Measurements from ENCODE around the gene NFKBIE. TPM values are rescaled to one million over a fixed set of nuclear protein-coding genes. Genes with fewer than 3 reads are reported as not detected.

NFKBIE gene
- total RNA-seq, 1 donor from 2014 or later, result 10.1 TPM

DNA sequence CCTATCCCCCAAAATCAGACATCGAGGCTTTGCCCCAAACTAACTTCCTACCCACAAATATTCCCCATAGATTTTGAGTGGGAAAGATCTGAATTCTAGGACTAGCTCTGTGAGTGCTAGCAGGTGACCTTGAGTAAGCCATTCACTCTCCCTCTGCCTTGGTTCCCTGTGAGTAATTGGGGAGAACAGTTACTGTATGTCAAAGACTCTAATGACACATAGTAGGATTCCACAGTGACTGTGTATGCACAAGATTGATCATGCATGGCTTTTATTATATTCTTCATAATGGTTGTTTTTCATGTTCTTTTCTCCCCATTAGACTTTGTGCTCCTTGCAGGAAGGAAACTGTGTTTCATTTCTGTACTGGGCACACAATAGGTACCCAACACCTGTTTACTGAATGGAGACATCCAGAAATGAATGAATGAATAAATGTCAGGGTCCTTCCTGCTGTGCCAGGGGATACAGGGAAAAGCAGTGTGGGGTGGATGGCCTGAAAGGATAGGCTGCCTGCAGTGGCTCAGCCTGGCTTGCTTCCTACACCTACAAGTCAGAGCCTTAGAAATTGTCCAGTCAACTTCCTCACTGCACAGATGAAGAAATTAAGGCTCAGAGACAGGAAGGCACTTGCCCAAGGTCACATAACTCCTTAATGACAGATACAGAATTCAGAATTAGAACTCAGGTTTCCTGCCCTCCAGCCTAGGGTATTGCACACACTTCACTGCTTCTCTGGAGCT lies 4.0 kb upstream of the NFKBIE start:
- peaks cover 12% of the 10 kb centered on the region for H4K20me1 ChIP-seq (ENCODE audit: insufficient read depth, low read length)

DNA sequence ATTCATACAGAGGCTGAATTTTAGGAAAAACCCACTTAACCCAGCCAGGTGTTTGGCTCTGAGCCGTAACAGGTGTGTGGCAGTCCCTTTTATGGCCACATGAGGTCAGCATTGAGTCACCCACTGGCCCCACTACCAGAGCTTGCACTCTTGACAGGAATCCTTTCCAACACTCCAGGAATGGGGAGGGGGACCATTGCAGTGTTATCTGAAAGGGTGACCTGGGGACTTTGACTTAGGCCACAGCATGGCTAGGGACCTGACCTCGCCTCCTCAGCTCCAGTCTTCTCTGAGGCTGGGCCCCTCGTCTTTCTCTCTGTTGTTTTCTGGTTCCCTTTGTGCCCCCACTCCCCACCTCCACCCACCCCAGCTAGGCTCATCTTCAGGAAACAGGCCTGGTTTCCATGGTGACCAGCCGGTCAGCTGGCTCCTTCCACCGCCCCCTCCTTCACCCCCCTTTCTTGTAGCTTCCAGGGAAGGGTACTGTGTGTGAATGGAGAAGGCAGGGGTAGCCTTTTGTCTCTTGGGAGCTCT lies 2.8 kb upstream of the NFKBIE start:
- Histone ChIP-seq H2AFZ (ENCODE audit: low read depth, low read length) (no peak overlapping the region), H3K4me2 (ENCODE audit: low read length) (no peak overlapping the region)
- FAIRE-seq, result no peak

More for the DNA sequence above, 4.0 kb upstream of the NFKBIE start:
- Mint-ChIP-seq H3K27ac (ENCODE audit: unreplicated experiment) (no peak overlapping the region), H3K9me3 (ENCODE audit: unreplicated experiment) (no peaks in the 10 kb centered on the region), H3K27me3 (ENCODE audit: low read depth, unreplicated experiment) (peaks cover 53% of the 10 kb centered on the region), H3K36me3 (ENCODE audit: low read depth, unreplicated experiment) (no peaks in the 10 kb centered on the region), H3K4me3 (ENCODE audit: unreplicated experiment) (peak overlapping the region; percentile 78), H3K4me1 (ENCODE audit: low read depth, unreplicated experiment) (peaks cover 4% of the 10 kb centered on the region)
- Histone ChIP-seq H3K9me3 (ENCODE audit: insufficient read depth, low read depth, low read length) (no peaks in the 10 kb centered on the region), H3K9ac (ENCODE audit: low read length) (no peak overlapping the region), H3K4me1 (ENCODE audit: insufficient read depth, low read length) (peaks cover 5% of the 10 kb centered on the region), H3K4me3 (ENCODE audit: insufficient read depth, low read depth, low read length) (no peak overlapping the region), H3K36me3 (ENCODE audit: insufficient read depth, low read length) (no peaks in the 10 kb centered on the region), H3K27me3 (ENCODE audit: insufficient read depth, low read length) (peaks cover 40% of the 10 kb centered on the region), H3K4me2 (ENCODE audit: low read length) (no peak overlapping the region), H3K27ac (ENCODE audit: low read depth, low read length) (no peak overlapping the region), H3K79me2 (ENCODE audit: insufficient read depth, low read length) (peaks cover 5% of the 10 kb centered on the region), H2AFZ (ENCODE audit: low read depth, low read length) (no peak overlapping the region)
- TF ChIP-seq EZH2 (IDR thresholded peaks at IDR 0.05; ENCODE audit: insufficient read depth, low read length), result no peak
- TF ChIP-seq, protein P1, sequence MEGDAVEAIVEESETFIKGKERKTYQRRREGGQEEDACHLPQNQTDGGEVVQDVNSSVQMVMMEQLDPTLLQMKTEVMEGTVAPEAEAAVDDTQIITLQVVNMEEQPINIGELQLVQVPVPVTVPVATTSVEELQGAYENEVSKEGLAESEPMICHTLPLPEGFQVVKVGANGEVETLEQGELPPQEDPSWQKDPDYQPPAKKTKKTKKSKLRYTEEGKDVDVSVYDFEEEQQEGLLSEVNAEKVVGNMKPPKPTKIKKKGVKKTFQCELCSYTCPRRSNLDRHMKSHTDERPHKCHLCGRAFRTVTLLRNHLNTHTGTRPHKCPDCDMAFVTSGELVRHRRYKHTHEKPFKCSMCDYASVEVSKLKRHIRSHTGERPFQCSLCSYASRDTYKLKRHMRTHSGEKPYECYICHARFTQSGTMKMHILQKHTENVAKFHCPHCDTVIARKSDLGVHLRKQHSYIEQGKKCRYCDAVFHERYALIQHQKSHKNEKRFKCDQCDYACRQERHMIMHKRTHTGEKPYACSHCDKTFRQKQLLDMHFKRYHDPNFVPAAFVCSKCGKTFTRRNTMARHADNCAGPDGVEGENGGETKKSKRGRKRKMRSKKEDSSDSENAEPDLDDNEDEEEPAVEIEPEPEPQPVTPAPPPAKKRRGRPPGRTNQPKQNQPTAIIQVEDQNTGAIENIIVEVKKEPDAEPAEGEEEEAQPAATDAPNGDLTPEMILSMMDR (IDR thresholded peaks at IDR 0.05; ENCODE audit: insufficient read depth, low read depth, low read length), result no peak
- DNase-seq (ENCODE audit: low read depth) (no peak), FAIRE-seq (no peak)

More for the DNA sequence above, 2.8 kb upstream of the NFKBIE start:
- Histone ChIP-seq H3K9ac (ENCODE audit: low read length) (no peak overlapping the region), H3K9me3 (ENCODE audit: insufficient read depth, low read depth, low read length) (no peaks in the 10 kb centered on the region), H3K79me2 (ENCODE audit: insufficient read depth, low read length) (peaks cover 13% of the 10 kb centered on the region), H3K4me1 (ENCODE audit: insufficient read depth, low read length) (peaks cover 17% of the 10 kb centered on the region), H3K4me3 (ENCODE audit: insufficient read depth, low read depth, low read length) (no peak overlapping the region), H4K20me1 (ENCODE audit: insufficient read depth, low read length) (peaks cover 22% of the 10 kb centered on the region), H3K27ac (ENCODE audit: low read depth, low read length) (no peak overlapping the region), H3K27me3 (ENCODE audit: insufficient read depth, low read length) (peaks cover 40% of the 10 kb centered on the region), H3K36me3 (ENCODE audit: insufficient read depth, low read length) (no peaks in the 10 kb centered on the region)
- no peak overlapping the region for H3K27ac Mint-ChIP-seq (ENCODE audit: unreplicated experiment)
- no peaks in the 10 kb centered on the region for H3K36me3 Mint-ChIP-seq (ENCODE audit: low read depth, unreplicated experiment)
- TF ChIP-seq, protein P1 (IDR thresholded peaks at IDR 0.05; ENCODE audit: insufficient read depth, low read depth, low read length), result peak; percentile 96
- no peak for TF ChIP-seq EZH2 (IDR thresholded peaks at IDR 0.05; ENCODE audit: insufficient read depth, low read length)
- H3K4me1 Mint-ChIP-seq (ENCODE audit: low read depth, unreplicated experiment), result peaks cover 14% of the 10 kb centered on the region
- H3K27me3 Mint-ChIP-seq (ENCODE audit: low read depth, unreplicated experiment), result peaks cover 45% of the 10 kb centered on the region
- no peak for DNase-seq (ENCODE audit: low read depth)
- no peak overlapping the region for H3K4me3 Mint-ChIP-seq (ENCODE audit: unreplicated experiment)
- no peaks in the 10 kb centered on the region for H3K9me3 Mint-ChIP-seq (ENCODE audit: unreplicated experiment)
